ENCODE measurements around the gene TRMT61B. TPM values are rescaled to one million over a fixed set of nuclear protein-coding genes. Genes with fewer than 3 reads are reported as not detected.
A peak's percentile ranks its signal among the peaks of the same experiment; 100 is the strongest.

TRMT61B gene
- total and polyA plus RNA-seq, 2 of the 13 experiments (the other 11 are each of a cell fraction or from before 2014, with no cell fraction given) = 19.7 to 23.5 TPM

DNA sequence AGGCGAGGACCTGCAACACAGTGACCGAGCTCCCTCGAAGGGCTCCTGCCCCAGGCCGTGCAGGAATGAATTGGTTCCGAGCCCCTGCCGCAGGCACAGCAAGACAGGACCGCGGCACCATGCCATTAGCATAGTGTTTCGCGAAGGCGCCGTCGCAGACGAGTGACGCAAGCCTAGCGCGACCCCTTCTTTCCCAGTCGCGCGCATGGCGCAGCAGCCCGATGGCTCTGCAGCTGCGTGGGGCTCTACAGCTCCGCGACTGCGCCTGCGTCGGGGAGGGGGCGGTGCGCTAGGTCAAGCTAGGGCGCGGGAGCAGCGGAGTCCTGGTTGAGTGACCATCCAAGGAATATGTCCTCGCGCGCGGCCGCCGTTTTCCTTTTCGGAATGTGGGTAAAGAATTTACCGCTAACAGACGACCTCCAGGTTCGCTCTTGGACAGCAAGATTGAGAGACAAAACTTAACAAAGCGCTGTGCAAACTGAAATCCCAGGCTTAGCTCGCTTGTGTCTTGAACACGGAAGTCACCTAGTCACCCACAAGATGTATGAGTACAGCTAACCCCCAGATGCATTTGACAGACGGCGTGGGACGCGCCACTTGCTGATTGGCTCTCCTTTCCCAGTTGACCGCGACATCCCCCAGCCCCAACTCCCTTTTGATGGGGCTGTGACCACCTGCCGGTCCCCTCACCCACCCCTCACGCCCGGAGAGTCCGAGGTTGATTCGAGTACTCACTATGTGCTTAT lies at the start of gene TRMT61B (continued):
- TF ChIP-seq KAT8 (CRISPR knock-in tag; IDR thresholded peaks at IDR 0.05) (peak; percentile 100), THYN1 (CRISPR knock-in tag; IDR thresholded peaks at IDR 0.05; ENCODE audit: borderline replicate concordance, low read depth) (no peak), MED1 (CRISPR knock-in tag; IDR thresholded peaks at IDR 0.05) (peak; percentile 91), TARDBP (CRISPR knock-in tag; IDR thresholded peaks at IDR 0.05) (peak; percentile 99), ZFP36L1 (CRISPR knock-in tag; IDR thresholded peaks at IDR 0.05) (peak; percentile 96), NCOA5 (CRISPR knock-in tag; IDR thresholded peaks at IDR 0.05) (no peak), ZNF350 (CRISPR knock-in tag; IDR thresholded peaks at IDR 0.05; ENCODE audit: borderline replicate concordance, low read depth) (peak; percentile 99), RBM22 (optimal IDR thresholded peaks at IDR 0.05; ENCODE audit: low read length) (peak; percentile 38), IKZF4 (CRISPR knock-in tag; IDR thresholded peaks at IDR 0.05; ENCODE audit: borderline replicate concordance, low read depth, not compliant biosample characterization) (peak; percentile 96), KDM5A (IDR thresholded peaks at IDR 0.05; ENCODE audit: borderline replicate concordance, low read length) (peak; percentile 100), ZNF207 (IDR thresholded peaks at IDR 0.05; ENCODE audit: borderline replicate concordance) (no peak), HNF1A (IDR thresholded peaks at IDR 0.05; ENCODE audit: low read depth) (peak; percentile 53; the same call in 1 of the 2 replicates), HNF1A (CRISPR knock-in tag; IDR thresholded peaks at IDR 0.05; ENCODE audit: borderline replicate concordance) (peak; percentile 84; the same call in 1 of the 2 replicates), CBX2 (IDR thresholded peaks at IDR 0.05; ENCODE audit: low read depth, low read length) (no peak), CBX2 (CRISPR knock-in tag; IDR thresholded peaks at IDR 0.05; ENCODE audit: low read depth) (no peak), ZNF329 (CRISPR knock-in tag; IDR thresholded peaks at IDR 0.05; ENCODE audit: low read depth) (0 out of 2 replicates have a peak, but pooled peaks have one; percentile 32)
- TF ChIP-seq, protein P1, sequence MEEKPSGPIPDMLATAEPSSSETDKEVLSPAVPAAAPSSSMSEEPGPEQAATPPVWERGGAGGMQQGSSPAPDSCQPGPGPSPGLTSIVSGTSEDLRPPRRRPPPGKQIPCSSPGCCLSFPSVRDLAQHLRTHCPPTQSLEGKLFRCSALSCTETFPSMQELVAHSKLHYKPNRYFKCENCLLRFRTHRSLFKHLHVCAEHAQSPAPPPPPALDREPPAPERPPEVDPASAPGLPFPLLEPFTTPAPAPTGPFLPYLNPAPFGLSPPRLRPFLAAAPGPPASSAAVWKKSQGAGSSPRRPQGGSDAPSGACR (CRISPR knock-in tag; IDR thresholded peaks at IDR 0.05) = peak; percentile 98
- TF ChIP-seq, protein P2, sequence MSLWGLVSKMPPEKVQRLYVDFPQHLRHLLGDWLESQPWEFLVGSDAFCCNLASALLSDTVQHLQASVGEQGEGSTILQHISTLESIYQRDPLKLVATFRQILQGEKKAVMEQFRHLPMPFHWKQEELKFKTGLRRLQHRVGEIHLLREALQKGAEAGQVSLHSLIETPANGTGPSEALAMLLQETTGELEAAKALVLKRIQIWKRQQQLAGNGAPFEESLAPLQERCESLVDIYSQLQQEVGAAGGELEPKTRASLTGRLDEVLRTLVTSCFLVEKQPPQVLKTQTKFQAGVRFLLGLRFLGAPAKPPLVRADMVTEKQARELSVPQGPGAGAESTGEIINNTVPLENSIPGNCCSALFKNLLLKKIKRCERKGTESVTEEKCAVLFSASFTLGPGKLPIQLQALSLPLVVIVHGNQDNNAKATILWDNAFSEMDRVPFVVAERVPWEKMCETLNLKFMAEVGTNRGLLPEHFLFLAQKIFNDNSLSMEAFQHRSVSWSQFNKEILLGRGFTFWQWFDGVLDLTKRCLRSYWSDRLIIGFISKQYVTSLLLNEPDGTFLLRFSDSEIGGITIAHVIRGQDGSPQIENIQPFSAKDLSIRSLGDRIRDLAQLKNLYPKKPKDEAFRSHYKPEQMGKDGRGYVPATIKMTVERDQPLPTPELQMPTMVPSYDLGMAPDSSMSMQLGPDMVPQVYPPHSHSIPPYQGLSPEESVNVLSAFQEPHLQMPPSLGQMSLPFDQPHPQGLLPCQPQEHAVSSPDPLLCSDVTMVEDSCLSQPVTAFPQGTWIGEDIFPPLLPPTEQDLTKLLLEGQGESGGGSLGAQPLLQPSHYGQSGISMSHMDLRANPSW (CRISPR knock-in tag; IDR thresholded peaks at IDR 0.05; ENCODE audit: borderline replicate concordance) = peak; percentile 97; the same call in 1 of the 2 replicates
- TF ChIP-seq, protein P3, sequence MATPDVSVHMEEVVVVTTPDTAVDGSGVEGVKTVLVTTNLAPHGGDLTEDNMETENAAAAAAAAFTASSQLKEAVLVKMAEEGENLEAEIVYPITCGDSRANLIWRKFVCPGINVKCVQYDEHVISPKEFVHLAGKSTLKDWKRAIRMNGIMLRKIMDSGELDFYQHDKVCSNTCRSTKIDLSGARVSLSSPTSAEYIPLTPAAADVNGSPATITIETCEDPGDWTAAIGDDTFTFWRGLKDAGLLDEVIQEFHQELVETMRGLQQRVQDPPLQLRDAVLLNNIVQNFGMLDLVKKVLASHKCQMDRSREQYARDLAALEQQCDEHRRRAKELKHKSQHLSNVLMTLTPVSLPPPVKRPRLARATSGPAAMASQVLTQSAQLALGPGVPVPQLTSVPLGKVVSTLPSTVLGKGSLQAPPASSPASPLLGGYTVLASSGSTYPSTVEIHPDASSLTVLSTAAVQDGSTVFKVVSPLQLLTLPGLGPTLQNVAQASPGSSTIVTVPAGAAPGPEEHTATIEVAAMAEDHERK (CRISPR knock-in tag; IDR thresholded peaks at IDR 0.05; ENCODE audit: low read depth) = peak; percentile 70; the same call in 1 of the 2 replicates
